Mesenchymal stem cell (in vitro differentiated cells and primary cell): ENCODE results near the gene SLC12A2.

Experiments
- DNase-seq: peaks from one replicate; pipeline ENCODE4 v3.0.0-alpha.2; 2013
- H2AFZ ChIP-seq: one replicate; pipeline ENCODE4 v1.6.1; 2013; ENCODE audit warnings: low read depth, mild to moderate bottlenecking, control low read depth, inconsistent platforms, low read length, moderate library complexity
- H2AK5ac ChIP-seq: 2 replicates; pipeline ENCODE4 v1.6.1; 2013; ENCODE audit warnings: low read length, moderate library complexity, mild to moderate bottlenecking, inconsistent platforms; ENCODE audit not compliant: severe bottlenecking
- H2BK120ac ChIP-seq: one replicate; pipeline ENCODE4 v1.6.1; 2013; ENCODE audit warnings: low read depth, mild to moderate bottlenecking, inconsistent platforms, low read length, moderate library complexity
- H2BK12ac ChIP-seq, 2 experiments: one replicate each; pipeline ENCODE4 v1.6.1; 2013; ENCODE audit warnings: inconsistent platforms in 2 of 2, low read length in 2 of 2, mild to moderate bottlenecking in 2 of 2, moderate library complexity in 2 of 2, control low read depth in 1 of 2
- H2BK15ac ChIP-seq: one replicate; pipeline ENCODE4 v1.6.1; 2013; ENCODE audit warnings: mild to moderate bottlenecking, low read depth, inconsistent platforms; ENCODE audit not compliant: poor library complexity, severe bottlenecking
- H2BK5ac ChIP-seq: 2 replicates; pipeline ENCODE4 v1.6.1; 2013; ENCODE audit warnings: low read depth, mild to moderate bottlenecking, low read length, control low read depth, inconsistent platforms; ENCODE audit not compliant: poor library complexity, severe bottlenecking
- H3K14ac ChIP-seq, 2 experiments: one replicate each; pipeline ENCODE4 v1.6.1; 2013; ENCODE audit warnings: inconsistent platforms in 2 of 2, low read length in 2 of 2, control low read depth in 1 of 2, mild to moderate bottlenecking in 1 of 2, moderate library complexity in 1 of 2
- H3K18ac ChIP-seq, 2 experiments: one replicate each; pipeline ENCODE4 v1.6.1; 2013; ENCODE audit warnings: inconsistent platforms in 2 of 2, low read length in 2 of 2, control low read depth in 1 of 2, low read depth in 1 of 2, mild to moderate bottlenecking in 1 of 2
- H3K23ac ChIP-seq, 2 experiments: one replicate each; pipeline ENCODE4 v1.6.1; 2013; ENCODE audit warnings: inconsistent platforms in 2 of 2, low read length in 2 of 2, mild to moderate bottlenecking in 2 of 2, moderate library complexity in 2 of 2, control low read depth in 1 of 2
- H3K27ac ChIP-seq: 2 replicates; pipeline ENCODE4 v1.5.1; 2013; ENCODE audit warnings: mild to moderate bottlenecking, moderate library complexity, low read length, control low read depth, inconsistent platforms; ENCODE audit not compliant: poor library complexity, severe bottlenecking
- H3K27me3 ChIP-seq, 2 experiments: 2 replicates each; pipeline versions ENCODE4 v1.6.1 to v1.7.0; 2013; ENCODE audit warnings: low read length in 2 of 2, mild to moderate bottlenecking in 2 of 2, moderate library complexity in 2 of 2, control low read depth in 1 of 2, inconsistent platforms in 1 of 2; ENCODE audit not compliant: control insufficient read depth in 1 of 2, insufficient read depth in 1 of 2
- H3K36me3 ChIP-seq, 2 experiments: 2 replicates each; pipeline versions ENCODE4 v1.6.1 to v1.7.0; 2013; ENCODE audit warnings: low read length in 2 of 2, control low read depth in 1 of 2, inconsistent platforms in 1 of 2, low read depth in 1 of 2, mild to moderate bottlenecking in 1 of 2; ENCODE audit not compliant: insufficient read depth in 2 of 2, control insufficient read depth in 1 of 2
- H3K4ac ChIP-seq, 2 experiments: one replicate each; pipeline ENCODE4 v1.6.1; 2013; ENCODE audit warnings: inconsistent platforms in 2 of 2, low read length in 2 of 2, mild to moderate bottlenecking in 2 of 2, moderate library complexity in 2 of 2, control low read depth in 1 of 2, low read depth in 1 of 2
- H3K4me1 ChIP-seq: 2 replicates; pipeline ENCODE4 v1.6.1; 2013; ENCODE audit warnings: low read depth, low read length, control low read depth; ENCODE audit not compliant: control insufficient read depth, insufficient read depth
- H3K4me2 ChIP-seq: 2 replicates; pipeline ENCODE4 v1.6.1; 2013; ENCODE audit warnings: low read length, mild to moderate bottlenecking, inconsistent platforms; ENCODE audit not compliant: poor library complexity, severe bottlenecking
- H3K4me3 ChIP-seq, 2 experiments: 2 replicates each; pipeline versions ENCODE4 v1.5.1 to v1.7.0; 2013; ENCODE audit warnings: low read length in 2 of 2, mild to moderate bottlenecking in 2 of 2, control low read depth in 1 of 2, low read depth in 1 of 2; ENCODE audit not compliant: insufficient read depth in 1 of 2
- H3K79me1 ChIP-seq: replicated peaks from 2 replicates; pipeline ENCODE4 v1.6.1; 2013; ENCODE audit warnings: mild to moderate bottlenecking, control low read depth, low read length, inconsistent platforms; ENCODE audit not compliant: poor library complexity, severe bottlenecking
- H3K9ac ChIP-seq: 2 replicates; pipeline ENCODE4 v1.7.0; 2013; ENCODE audit warnings: mild to moderate bottlenecking, low read length, moderate library complexity
- H3K9me3 ChIP-seq: 2 replicates; pipeline ENCODE4 v1.7.0; 2013; ENCODE audit warnings: mild to moderate bottlenecking, low read length; ENCODE audit not compliant: control insufficient read depth
- H4K8ac ChIP-seq: one replicate; pipeline ENCODE4 v1.6.1; 2013; ENCODE audit warnings: inconsistent platforms, mild to moderate bottlenecking, low read length, moderate library complexity
- H4K91ac ChIP-seq: one replicate; pipeline ENCODE4 v1.6.1; 2013; ENCODE audit warnings: mild to moderate bottlenecking, low read length, inconsistent platforms
- WGBS: methylation state at CpG from one replicate; pipeline ENCODE4 v1.1.7; 2013; ENCODE audit warnings: mixed read lengths; 5-methylcytosine and 5-hydroxymethylcytosine counted together

The SLC12A2 gene

DNA sequence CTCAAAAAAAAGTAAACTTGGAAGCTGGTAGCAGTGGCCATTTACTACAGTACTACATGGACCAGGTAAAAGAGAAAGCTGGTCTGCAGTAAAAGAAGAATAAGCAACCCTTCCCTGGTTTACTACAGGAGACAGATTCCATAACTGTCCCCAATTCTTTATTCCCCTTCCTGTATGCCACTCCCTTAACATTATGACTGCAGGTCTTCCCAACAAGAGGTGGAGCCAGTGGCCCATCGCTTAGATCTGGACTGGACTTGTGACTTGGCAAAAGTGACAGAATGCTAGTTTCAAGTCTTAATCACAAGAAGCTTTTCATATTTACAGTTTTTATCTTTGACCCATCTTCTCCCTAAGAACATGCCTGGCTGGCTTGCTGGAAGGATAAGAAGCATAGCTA, 42.6 kb upstream of the SLC12A2 start:
- no peak overlapping the region for H2AFZ ChIP-seq
- no peak overlapping the region for H3K4me2 ChIP-seq
- no peak overlapping the region for H2BK5ac ChIP-seq
- H3K4ac ChIP-seq: no peak overlapping the region
- peaks cover 7 to 8% of the 10 kb centered on the region in 2 experiments for H3K36me3 ChIP-seq
- H3K23ac ChIP-seq: no peak overlapping the region
- no peak overlapping the region for H2AK5ac ChIP-seq
- H3K18ac ChIP-seq: no peak overlapping the region
- no peaks in the 10 kb centered on the region for H3K27me3 ChIP-seq
- H3K9ac ChIP-seq: no peak overlapping the region
- no peak overlapping the region for H4K8ac ChIP-seq
- H2BK12ac ChIP-seq: no peak overlapping the region
- DNase-seq: no peak
- 100% methylated on average over 1 of the region's 1 CpG for WGBS
- no peak overlapping the region for H4K91ac ChIP-seq
- H3K14ac ChIP-seq: no peak overlapping the region
- H3K4me1 ChIP-seq: no peaks in the 10 kb centered on the region
- H2BK120ac ChIP-seq: no peak overlapping the region
- H3K27ac ChIP-seq: no peak overlapping the region
- H3K9me3 ChIP-seq: no peaks in the 10 kb centered on the region
- peaks cover 12% of the 10 kb centered on the region for H3K79me1 ChIP-seq
- H3K4me3 ChIP-seq: no peak overlapping the region
- H2BK15ac ChIP-seq: no peak overlapping the region

DNA sequence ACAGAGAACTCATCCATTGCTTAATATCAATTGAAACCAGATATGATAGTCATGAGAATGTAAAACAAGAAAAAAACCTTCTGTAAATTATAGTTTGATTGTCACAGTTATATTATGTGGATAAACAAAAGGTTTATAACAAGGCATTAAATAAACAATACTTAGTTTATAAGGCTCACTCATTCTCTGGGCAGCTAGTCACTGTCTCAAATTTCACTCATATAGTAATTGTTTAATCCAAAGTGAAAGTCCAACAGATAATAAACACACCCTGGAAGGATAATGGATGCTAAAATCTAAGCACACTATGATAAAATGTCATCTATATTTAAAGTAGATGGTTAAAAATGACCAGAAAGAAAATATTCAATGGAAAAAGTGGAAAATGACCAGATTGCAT, 30.8 kb upstream of the SLC12A2 start:
- H3K27ac ChIP-seq: no peak overlapping the region
- no peak overlapping the region for H3K4me2 ChIP-seq
- peaks cover 2% of the 10 kb centered on the region for H3K79me1 ChIP-seq
- no peak overlapping the region for H2BK120ac ChIP-seq
- H4K8ac ChIP-seq: no peak overlapping the region
- no peak overlapping the region for H2BK15ac ChIP-seq
- H3K4ac ChIP-seq: no peak overlapping the region
- H3K9me3 ChIP-seq: no peaks in the 10 kb centered on the region
- no peak overlapping the region for H2BK12ac ChIP-seq
- no peak overlapping the region for H3K9ac ChIP-seq
- no peak overlapping the region for H3K14ac ChIP-seq
- no peaks in the 10 kb centered on the region for H3K27me3 ChIP-seq
- H3K4me1 ChIP-seq: peaks cover 2% of the 10 kb centered on the region
- no peak overlapping the region for H4K91ac ChIP-seq
- no peak overlapping the region for H3K23ac ChIP-seq
- no peak overlapping the region for H2AFZ ChIP-seq
- peaks cover 0 to 25% of the 10 kb centered on the region in 2 experiments for H3K36me3 ChIP-seq
- no peak overlapping the region for H3K18ac ChIP-seq
- DNase-seq: no peak
- no peak overlapping the region for H2AK5ac ChIP-seq
- no peak overlapping the region for H3K4me3 ChIP-seq
- no peak overlapping the region for H2BK5ac ChIP-seq

- Histone ChIP-seq H2BK12ac (no peak overlapping the region), H2AK5ac (no peak overlapping the region), H3K18ac (peak overlapping the region in 1 of 2 experiments; percentile 81), H3K14ac (no peak overlapping the region), H3K23ac (no peak overlapping the region), H3K9me3 (no peaks in the 10 kb centered on the region), H3K4me2 (no peak overlapping the region), H3K36me3 (peaks cover 0 to 30% of the 10 kb centered on the region in 2 experiments), H3K4me3 (no peak overlapping the region), H2BK5ac (no peak overlapping the region), H2BK15ac (no peak overlapping the region), H3K9ac (no peak overlapping the region), H4K91ac (no peak overlapping the region), H3K4me1 (peaks cover 2% of the 10 kb centered on the region), H3K27ac (no peak overlapping the region), H4K8ac (no peak overlapping the region), H3K4ac (no peak overlapping the region), H2BK120ac (no peak overlapping the region), H2AFZ (no peak overlapping the region), H3K27me3 (no peaks in the 10 kb centered on the region), H3K79me1 (peaks cover 2% of the 10 kb centered on the region)
- WGBS: 93% methylated on average over 2 of the region's 3 CpGs
- DNase-seq: peak; percentile 6
These were observed 30.1 kb upstream of the SLC12A2 start for GRCh38 chr5:128053291-128053954.

DNA sequence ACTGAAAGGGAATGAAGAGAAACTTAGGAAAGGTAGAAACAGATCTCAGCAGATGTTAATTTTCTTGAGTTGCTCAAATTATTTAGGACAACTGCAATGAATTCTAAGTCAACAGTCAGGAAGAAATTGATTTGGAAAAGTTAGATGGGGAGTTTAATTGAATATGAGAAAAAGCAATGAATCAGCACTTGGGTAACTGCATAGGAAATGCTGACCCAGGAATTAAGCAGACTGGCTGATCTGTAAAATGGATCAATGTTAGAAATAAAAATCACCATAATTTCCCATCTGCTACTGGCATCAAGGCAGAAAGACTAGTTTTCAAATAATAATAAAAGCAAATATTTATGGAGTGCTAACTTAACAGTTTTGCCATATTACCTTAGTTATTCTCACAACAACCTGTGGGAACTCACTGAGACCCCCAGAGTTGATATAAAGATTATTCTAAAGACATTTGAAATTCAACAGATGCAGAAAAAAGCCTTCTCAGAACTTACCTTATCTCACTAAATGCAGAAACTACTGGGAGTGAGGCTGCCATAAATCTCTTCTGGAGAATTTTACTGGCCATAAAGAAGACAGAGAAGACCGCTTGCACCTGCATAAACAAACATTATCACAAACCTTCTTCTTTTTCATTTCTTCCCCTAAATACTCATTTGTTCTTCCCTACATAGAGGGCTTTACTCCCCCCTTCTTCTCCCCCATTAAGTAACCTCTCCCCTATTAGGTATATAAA, 22.8 kb upstream of the SLC12A2 start:
- no peak overlapping the region for H3K9ac ChIP-seq

More for the DNA sequence above, 22.8 kb upstream of the SLC12A2 start:
- H2BK15ac ChIP-seq: no peak overlapping the region
- H3K27me3 ChIP-seq: no peaks in the 10 kb centered on the region
- no peak overlapping the region for H4K8ac ChIP-seq
- H3K14ac ChIP-seq: no peak overlapping the region
- H2AFZ ChIP-seq: no peak overlapping the region
- no peak overlapping the region for H3K18ac ChIP-seq
- H3K4ac ChIP-seq: no peak overlapping the region
- no peak overlapping the region for H2BK120ac ChIP-seq
- H3K9me3 ChIP-seq: no peaks in the 10 kb centered on the region
- H3K27ac ChIP-seq: no peak overlapping the region
- peaks cover 2% of the 10 kb centered on the region for H3K4me1 ChIP-seq
- H4K91ac ChIP-seq: no peak overlapping the region
- no peak overlapping the region for H2AK5ac ChIP-seq
- no peak overlapping the region for H3K23ac ChIP-seq
- H2BK5ac ChIP-seq: no peak overlapping the region
- DNase-seq: no peak
- H2BK12ac ChIP-seq: no peak overlapping the region
- no peak overlapping the region for H3K4me2 ChIP-seq
- H3K79me1 ChIP-seq: peaks cover 6% of the 10 kb centered on the region
- H3K4me3 ChIP-seq: no peak overlapping the region
- WGBS: 74% methylated on average over 1 of the region's 1 CpG
- H3K36me3 ChIP-seq: peaks cover 0 to 17% of the 10 kb centered on the region in 2 experiments
